ELR (cell line): ENCODE measurements around the gene EGFR.

ENCODE experiments used
- DNase-seq: peaks from one replicate; pipeline ENCODE4 v3.0.0-alpha.2; 2015; ENCODE audit warnings: low read depth

EGFR gene

DNA sequence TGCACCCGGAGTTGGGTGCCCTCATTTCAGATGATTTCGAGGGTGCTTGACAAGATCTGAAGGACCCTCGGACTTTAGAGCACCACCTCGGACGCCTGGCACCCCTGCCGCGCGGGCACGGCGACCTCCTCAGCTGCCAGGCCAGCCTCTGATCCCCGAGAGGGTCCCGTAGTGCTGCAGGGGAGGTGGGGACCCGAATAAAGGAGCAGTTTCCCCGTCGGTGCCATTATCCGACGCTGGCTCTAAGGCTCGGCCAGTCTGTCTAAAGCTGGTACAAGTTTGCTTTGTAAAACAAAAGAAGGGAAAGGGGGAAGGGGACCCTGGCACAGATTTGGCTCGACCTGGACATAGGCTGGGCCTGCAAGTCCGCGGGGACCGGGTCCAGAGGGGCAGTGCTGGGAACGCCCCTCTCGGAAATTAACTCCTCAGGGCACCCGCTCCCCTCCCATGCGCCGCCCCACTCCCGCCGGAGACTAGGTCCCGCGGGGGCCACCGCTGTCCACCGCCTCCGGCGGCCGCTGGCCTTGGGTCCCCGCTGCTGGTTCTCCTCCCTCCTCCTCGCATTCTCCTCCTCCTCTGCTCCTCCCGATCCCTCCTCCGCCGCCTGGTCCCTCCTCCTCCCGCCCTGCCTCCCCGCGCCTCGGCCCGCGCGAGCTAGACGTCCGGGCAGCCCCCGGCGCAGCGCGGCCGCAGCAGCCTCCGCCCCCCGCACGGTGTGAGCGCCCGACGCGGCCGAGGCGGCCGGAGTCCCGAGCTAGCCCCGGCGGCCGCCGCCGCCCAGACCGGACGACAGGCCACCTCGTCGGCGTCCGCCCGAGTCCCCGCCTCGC is at the start of gene EGFR:
TSS of gene EGFR (plus strand) at position 657 of the 830 bp plus-strand sequence. CDS start 261 bp downstream, outside the sequence.
- DNase-seq: peak; percentile 88

DNA sequence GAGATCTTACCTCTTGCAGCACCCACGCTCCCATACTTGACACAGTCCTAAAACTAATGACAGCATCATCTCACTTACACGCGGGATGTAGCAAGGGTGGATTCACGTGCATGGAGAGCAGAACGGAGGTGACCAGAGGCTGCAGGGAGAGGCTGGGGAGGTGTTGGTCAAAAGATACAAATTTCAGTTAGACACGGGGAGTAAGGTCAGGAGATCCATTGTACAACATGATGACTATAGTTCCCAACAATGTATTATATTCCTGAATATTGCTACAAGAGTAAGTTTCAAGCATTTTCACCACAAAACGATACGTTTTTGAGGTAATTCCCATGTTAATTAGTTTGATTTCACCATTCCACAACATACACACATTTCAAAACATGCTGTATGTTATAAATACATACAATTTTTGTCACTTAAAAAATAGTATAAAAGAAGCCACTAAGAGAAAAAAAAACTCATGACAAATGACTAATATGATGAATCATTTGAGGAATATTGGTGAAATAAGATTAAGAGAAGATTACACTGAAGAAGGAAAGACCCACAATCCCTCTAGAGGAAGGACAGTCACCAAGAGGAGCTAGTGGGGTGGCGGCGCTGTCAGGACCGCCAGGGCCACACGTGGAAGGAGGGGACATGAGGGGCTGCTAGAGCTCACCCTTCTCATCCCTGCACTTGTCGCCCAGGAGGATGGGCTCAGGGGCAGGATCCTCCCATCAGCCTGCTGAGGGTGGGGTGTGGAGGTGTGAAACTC is 49.4 kb upstream of the EGFR start:
- DNase-seq: peak; percentile 86

DNA sequence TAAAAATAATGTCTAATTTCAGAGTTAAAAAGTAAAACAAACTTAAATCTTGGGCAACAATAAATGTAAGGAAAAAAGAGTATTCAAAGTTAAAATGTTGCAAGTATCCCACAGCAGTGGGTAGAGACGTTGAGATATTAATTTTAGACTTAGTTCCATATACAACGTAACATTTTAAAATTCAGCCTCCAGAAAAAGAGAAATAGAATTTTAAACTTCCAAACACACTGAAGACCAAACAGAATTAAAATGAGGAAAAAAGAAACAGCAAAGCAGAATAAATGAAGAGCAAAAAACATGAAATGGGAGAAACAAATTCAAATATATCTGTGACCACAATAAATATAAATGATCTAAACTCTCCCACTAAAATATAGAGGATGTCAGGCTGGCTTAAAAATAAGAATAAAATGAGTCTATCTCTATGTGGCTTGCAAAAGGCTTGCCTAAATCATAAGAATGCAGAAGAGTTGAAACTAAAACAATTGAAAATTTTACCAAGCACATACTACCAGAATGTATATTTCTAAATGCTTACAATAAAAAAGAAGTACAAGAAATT is 46.0 kb upstream of the EGFR start:
- no peak for DNase-seq

DNA sequence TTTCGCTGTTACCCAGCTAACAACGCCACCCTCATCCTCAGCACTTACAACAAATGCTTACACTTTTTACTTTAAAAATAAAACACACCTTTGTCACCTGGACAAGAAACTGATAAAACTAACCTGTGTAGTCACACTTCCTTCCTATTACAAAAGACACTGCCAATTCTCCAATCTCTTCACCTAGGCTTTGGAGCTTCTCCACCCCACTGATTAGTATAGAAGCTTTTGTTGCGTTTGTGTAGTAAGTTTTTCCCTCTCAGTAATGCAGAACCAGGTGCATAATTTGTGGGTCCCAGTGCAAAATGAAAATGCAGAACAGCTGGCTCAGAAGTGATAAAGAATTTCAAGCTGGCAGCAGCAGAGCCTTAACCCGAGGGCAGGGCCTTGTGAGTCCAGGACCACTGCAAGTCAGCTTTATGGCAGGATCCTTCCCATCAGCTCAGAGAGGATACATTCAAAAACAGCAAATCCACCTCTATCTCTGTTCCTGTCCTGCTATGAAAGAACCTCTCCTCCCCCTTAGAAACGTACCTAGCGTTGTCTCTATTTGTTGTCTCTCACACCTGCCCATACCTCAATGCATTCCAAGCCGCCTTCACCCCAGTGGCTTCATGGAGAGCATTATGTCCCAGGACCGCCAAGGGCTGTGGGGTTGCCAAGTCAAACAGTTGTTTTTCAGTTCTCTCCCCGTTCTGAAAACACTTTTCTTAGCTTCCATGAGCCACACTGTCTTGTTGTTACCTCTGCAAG is 40.3 kb upstream of the EGFR start:
- no peak for DNase-seq

DNA sequence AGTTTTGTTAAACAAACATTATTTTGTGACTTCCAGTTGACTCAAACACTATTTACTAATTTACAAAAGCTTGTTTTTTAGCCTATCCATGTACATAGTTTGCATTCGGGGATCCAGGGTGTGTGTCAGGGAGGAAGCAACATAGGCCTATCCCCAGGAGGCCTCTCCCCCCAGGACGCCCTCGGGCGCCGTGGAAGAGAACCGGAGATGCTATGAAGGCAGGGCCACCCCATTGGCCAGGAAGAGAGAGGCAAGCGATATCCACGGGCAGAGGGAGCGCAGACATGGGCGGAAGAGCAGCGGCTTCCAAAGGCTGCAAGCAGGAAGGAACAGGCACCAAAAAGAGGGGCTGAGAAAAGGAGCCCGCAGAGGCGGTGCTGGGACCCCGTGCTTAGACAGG is 38.3 kb upstream of the EGFR start:
- DNase-seq: no peak

DNA sequence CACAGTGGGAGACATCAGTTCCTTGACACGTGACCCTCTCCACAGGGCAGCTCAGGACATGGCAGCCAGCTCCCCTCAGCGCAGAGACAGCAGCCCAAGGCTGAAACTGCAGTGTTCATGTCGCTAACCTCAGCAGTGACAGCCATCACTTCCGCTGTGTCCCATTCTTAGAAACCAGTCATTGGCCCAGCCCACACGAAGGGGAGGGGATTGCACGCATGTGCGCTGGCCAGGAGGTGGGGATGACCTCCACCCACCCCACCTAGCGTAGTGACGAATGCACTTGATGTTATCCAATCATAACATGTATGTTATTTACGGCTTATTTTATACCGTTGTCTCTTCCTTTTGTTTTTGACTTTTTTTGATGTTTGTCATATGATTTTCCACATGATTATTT is 36.9 kb upstream of the EGFR start:
- no peak for DNase-seq

DNA sequence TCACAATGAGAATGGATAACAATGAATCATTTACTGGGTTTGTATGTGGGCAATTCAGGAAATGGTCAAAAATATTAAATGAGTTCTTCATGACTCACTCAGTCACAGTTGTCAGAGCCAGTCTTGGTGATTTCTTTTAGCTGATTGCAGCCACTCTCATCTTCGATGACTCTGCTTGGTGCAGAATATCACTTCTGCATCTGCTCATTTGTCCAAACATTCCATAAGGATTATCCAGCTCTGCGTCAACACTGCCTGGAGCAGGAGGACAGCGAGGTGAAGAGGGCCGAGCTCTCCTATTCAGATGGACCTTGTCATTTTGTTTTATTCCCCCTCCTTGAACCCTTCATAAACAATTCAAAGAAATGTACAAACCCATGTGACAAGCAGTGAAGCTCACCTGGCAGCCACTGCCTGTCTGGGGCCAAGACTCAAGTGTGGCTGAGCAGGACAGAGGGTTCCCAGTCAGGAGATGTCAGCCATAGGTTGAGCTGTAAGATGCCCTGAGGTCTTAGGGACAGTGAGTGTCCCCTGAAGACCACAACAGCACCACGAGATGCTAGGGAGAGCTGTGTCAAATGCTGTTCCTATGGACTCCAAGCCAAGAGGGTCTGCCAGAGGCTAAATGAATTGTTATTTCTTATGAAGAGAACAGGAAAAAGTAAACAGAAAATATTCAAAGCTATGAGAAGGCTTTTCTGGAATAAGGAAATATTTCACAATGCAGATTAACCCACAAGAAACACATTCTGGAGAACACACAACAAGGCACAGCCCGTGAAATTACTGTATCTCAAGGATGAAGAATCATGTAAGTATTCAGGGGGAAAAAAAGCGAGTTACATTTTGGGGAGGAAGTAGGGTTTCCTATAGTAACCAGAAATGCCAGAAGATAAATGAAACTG is 33.1 kb upstream of the EGFR start:
- DNase-seq: peak; percentile 98

DNA sequence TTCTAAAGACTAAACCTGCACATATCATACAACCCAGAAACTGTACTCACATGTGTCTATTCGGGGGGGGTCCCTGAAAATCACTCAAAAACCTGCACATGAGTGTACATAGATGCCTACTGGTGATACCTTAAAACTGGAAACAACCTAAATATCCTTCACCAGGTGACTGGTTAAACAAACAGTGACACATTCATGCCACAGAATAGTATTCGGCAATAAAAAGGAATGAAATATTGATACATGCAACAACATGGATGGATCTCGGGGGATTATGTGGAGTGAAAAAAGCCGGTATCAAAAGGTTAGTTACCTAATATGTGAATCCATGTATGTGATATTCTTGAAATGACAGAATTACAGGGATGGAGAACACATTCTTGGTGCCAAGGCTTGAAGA is 32.1 kb upstream of the EGFR start:
- DNase-seq: peak; percentile 15

DNA sequence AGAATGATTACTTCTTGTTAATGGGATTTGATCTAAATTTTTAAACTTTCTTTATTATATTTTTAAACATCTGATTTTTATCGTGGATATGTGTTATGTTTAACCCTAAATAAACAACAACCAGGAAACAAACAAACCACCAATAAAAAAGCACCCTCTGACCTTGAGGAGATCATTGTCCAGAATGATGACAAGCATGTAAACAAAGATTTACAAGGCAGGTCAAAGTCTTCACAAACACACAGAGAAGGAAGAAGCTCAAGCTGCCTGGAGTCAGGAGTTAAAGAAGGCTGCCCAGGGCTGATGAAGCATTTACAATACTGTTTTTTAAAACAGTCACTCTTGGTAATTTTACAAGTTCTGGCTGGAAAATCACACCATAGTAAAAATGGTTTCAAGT is 31.0 kb upstream of the EGFR start:
- no peak for DNase-seq

DNA sequence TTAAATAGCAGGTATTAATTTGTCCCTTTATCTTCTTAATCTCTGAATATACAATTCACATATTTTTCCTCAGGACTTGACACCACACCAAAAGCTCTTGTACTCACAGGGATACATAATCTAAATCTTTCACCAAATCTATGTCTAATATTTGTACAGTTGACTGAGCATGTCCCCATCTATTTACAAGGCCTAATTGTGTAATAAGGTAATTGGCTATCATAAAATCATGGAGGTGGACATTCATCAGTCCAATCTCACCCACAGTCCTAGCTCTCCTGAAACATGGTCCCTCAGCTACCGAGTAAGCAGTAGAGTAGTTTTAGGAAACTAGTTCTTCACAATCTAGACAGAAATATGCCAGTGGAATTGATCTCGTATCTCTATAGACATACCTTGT is 30.3 kb upstream of the EGFR start:
- no peak for DNase-seq

DNA sequence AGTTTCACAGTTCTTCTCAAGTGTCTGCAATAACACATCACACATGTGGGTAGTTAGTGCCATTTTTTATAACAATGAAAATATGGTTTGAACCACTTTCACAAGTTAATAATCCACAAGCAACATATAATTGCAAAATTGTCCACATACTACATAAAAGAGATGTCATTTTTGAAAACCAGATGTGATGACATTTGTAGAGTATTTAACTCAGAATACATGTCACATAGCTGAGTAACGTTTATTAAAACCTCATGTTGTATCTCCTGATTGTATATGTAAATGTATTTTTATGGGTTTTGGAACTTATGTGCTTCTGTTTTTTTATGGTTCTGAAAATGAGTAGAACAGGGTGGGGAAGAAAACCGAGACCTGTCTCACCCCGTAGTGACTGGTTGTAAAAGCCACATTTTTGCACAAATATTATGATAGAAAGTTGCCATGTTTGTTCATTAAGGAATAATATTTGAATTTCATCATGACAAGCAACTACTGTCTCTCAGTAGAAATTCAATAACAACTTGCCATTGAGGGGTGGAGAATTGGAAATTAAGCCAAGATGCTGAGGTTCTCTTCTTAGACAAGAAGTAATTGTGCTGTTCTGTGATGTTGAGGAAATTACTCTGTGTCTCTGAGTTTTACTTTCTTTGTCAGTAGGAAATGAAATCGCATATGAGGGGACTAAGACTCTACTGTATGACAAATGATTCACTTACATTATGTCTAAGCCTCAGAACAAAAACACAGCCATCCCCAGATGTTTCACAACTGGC is 29.2 kb upstream of the EGFR start:
- no peak for DNase-seq

DNA sequence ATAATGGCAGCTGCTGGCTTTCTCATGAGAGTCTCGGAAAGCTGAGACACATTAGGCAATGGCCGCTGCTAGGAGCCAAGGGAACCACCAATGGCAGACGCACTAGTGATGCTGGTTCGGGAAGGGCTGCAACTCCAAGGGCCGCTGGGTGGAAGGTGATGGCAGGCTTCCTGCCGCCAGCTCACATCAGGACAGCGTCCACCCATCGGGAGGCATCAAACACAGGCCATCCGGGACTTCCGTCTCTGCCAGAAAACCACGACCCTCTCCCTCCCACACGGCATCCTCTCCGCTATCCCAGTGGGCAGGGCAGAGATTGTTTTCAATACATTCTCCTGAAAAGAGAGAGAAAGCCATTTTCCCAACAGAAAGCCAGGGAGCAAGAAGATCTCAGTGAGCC is 27.5 kb upstream of the EGFR start:
- DNase-seq: no peak

DNA sequence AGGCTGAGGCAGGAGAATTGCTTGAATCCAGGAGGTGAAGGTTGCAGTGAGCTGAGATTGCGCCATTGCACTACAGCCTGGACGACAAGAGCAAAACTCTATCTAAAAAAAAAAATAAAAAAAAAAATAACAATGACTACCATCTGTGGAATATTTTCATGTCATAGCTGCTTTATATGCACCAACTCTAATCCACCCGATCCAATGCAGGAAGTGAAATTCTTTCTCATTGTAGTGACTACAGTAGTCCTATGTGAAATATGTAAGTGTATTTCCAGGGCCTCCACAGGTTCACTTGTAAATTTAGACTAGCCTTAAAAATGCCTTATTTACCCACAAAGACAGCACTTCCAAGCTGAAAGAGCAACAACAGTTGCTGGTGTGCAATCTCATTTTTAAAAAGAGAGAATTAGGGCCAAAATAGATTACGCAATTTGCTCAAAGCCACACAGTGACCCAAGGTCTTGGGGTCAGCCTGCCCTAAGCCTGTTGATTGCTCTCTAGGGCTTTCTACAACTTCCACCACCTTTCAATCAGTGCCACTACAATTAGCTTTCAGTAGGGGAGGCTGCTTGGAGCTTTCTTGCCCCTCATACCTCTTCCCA is 25.8 kb upstream of the EGFR start:
- peak; percentile 20 for DNase-seq

DNA sequence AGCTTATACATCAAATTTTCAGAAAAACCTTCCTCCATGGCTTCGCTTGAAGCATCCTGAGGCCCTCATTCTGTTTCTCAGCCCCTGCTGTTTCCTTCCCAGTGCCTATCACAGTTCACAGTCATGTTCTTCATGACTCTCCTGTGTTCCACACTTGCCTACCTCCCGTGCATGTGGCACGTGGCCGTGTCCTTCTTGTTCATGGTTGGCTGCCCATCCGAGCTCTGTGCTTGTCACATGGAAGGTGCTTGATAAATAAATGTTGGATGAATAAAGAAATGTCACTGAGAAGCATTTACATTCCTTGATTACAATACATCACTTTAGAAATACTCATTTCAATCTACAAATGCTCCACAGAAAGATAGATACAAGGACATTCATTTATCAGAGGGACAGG is 23.7 kb upstream of the EGFR start:
- no peak for DNase-seq

DNA sequence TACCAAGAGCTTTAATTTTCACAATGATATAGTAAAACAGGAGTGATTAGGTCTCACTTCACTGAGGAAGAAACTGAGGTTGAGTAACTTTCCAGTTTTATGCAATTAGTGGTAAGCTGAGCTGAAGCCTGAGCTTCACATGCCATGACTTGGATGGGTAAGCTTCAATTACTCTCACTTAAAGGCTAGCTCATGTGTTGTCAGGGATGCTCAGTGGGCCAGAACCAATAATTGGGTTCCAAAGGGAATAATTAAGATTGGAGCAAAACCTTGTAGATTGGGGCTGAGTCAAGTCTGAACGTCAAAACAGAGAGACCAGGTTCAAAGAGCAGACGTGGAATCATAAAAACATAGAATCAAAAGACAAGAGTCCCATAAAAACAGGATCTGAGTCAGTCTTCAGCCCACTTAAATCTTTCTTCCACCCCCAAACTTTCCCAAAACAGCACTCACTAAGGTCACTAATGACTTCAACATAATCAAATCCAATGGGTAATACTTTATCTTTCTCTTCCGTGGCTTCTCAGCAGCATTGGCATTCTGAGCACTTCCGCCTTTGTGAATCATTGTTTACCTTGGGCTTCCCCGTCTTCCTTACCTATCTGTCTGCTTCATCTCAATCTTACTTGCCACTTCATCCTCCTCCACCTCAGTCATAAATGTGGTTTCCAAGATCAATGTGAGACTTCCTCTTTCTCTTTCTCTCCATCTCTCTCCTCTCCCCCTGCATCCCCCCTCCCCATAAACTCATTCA is 23.0 kb upstream of the EGFR start:
- peak; percentile 93 for DNase-seq

DNA sequence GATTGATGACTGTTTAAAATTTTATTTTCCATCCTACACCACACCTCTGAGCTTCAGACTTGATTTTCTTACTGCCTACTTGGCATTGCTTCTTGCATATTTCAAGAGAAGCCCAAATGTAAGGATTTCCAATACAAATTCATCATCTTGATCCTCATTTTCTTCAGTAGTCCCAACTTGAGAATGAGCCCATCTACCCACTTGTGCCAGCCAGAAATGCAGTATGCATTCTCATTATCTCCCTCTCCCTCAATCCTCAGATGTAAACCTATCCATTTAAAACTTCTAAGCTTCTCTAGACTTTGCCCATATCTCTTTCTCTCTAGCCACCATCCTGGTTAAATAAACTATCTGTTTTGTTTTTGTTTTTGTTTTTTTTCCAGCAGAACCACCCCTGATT is 22.4 kb upstream of the EGFR start:
- DNase-seq: peak; percentile 32

DNA sequence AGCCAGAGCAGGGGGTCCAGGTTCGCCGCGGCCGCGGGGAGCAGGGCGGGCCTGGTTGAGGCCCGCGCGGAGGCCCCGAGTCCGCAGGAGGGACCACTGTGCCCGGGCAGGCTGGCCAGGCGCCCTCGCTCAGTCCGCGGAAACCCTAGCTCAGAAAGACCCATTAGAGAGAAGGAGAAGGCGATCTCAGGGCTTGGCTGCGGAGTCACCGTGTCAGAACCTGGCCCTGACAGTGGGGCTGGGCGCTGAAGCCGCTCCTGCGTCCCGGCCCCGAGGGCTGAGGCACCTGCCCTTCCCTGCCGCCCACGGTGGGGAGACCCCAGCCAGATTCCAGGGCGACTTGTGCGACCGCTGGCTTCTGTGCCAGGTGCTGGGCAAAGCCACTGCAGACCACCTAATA is 14.2 kb upstream of the EGFR start:
- DNase-seq: no peak

DNA sequence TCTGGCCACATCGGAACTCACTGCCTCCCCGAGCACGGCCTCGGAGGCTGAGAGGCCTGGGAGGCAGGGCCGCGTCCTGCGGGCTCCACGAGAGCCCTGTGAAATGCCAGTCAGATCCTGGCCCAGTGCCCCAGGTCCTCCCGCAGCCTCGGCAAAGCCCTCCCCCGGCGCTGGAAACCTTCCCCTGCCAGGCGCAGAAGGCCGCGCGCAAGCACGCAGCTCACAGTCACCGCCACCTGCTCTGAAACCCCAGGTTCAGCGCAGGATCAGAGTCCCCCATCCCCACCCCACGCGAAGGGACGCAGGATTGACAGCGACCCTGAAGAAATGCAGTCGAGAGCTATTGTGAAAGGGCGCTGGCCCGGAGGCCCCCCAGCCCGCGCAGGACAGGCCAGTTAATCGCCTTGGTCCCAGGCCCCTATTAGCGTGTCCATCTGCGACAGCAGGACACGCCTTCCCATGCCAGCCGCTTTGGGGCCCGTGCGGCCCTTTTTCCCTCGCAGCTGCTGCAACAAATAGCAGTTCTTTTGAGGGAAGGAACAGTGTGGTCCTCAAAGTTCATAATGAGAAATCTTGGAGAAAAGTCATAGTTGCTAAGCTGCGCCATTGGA is 13.5 kb upstream of the EGFR start:
- no peak for DNase-seq

DNA sequence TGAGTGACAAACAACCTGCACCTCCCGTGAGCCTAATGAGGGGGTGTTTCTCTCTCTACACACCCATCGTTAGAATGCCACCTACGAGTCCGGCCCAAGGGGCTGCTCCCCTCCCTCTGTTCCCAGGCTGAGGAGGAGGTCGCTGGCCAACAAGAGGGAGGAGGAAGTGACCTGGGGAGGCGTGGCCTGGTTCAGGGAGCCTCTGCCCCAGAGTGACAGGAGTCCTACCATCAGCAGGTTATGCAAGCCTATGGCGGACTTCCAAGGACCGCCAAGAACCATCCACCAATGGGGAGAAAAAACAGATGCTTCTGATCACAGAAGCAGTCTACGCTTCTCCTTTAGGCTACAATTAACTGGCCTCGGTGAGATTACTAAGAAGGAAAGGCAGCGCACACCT is 12.3 kb upstream of the EGFR start:
- DNase-seq: no peak
